Endothelial cell of umbilical vein (primary cell): Measurements from ENCODE around the gene AFF1. TPM values are rescaled to one million over a fixed set of nuclear protein-coding genes. Genes with fewer than 3 reads are reported as not detected.

Source experiments
- BruUV-seq: library from RNA; stranded (reverse); fragments of 400-500 nt; replicated peaks from 2 replicates; lab custom pipeline; 2021; lab: Mats Ljungman, UMichigan
- CTCF ChIA-PET: fragments of 300-600, 350-600 bp; sonication (Branson Sonifier 250); formaldehyde crosslinking; loops from one replicate; lab custom pipeline; 2021; ENCODE audit warnings: antibody characterized with exemption, inconsistent platforms; lab: Charles Lee
- POLR2A ChIA-PET: fragments of 300-600, 350-600 bp; sonication (Branson Sonifier 250); formaldehyde crosslinking; loops from one replicate; lab custom pipeline; 2021; ENCODE audit warnings: antibody characterized with exemption, inconsistent platforms; lab: Charles Lee
- DNase-seq: peaks from one replicate; pipeline ENCODE4 v3.0.0-alpha.2; 2011; ENCODE audit warnings: low read depth, low spot score
- FAIRE-seq: peaks from 2 replicates; lab custom pipeline; 2011; peaks lifted over from hg19 to GRCh38; lab: Jason Lieb, UNC
- H2AFZ ChIP-seq: 2 replicates; pipeline ENCODE4 v1.6.0; 2012; ENCODE audit warnings: low read depth, low read length, control low read depth, inconsistent platforms
- H3K27ac ChIP-seq: 2 replicates; pipeline ENCODE4 v1.5.1; 2011; ENCODE audit warnings: low read depth, mild to moderate bottlenecking, control low read depth, low read length, moderate library complexity; ENCODE audit not compliant: insufficient read depth
- H3K27me3 ChIP-seq, 2 experiments: 2 replicates each; pipeline versions ENCODE4 v1.6.0 to v1.6.1; 2011; ENCODE audit warnings: low read length in 2 of 2, mixed read lengths in 1 of 2; ENCODE audit not compliant: control insufficient read depth in 2 of 2, insufficient read depth in 2 of 2
- H3K36me3 ChIP-seq, 2 experiments: 2 replicates in 1 of 2; 3 replicates in 1 of 2; pipeline ENCODE4 v1.5.1; 2011; ENCODE audit warnings: low read length in 2 of 2, mild to moderate bottlenecking in 1 of 2, moderate library complexity in 1 of 2; ENCODE audit not compliant: control insufficient read depth in 2 of 2, insufficient read depth in 2 of 2; ENCODE audit errors: extremely low read depth in 1 of 2
- H3K4me1 ChIP-seq: 3 replicates; pipeline ENCODE4 v1.5.1; 2011; ENCODE audit warnings: mild to moderate bottlenecking, low read length; ENCODE audit not compliant: control insufficient read depth, insufficient read depth; ENCODE audit errors: extremely low read depth
- H3K4me2 ChIP-seq: 2 replicates; pipeline ENCODE4 v1.6.1; 2011; ENCODE audit warnings: low read length, control low read depth, mixed read lengths; ENCODE audit not compliant: insufficient read depth
- H3K4me3 ChIP-seq, 3 experiments: fragments of 200-600 bp in 1 of 3; sonication (generic), shearing (Covaris generic) in 1 of 3; replicated peaks in 1 of 3; 2 replicates each; pipeline ENCODE4 v1.5.1; 2011 to 2016; ENCODE audit warnings: control low read depth in 3 of 3, low read length in 3 of 3, mild to moderate bottlenecking in 2 of 3, inconsistent platforms in 1 of 3, low read depth in 1 of 3, moderate library complexity in 1 of 3; ENCODE audit not compliant: insufficient read depth in 1 of 3
- H3K79me2 ChIP-seq: 2 replicates; pipeline ENCODE4 v1.6.0; 2012; ENCODE audit warnings: low read length, inconsistent platforms; ENCODE audit not compliant: control insufficient read depth, insufficient read depth
- H3K9ac ChIP-seq: replicated peaks from 2 replicates; pipeline ENCODE3; 2011; ENCODE audit warnings: low read length, control low read depth; ENCODE audit not compliant: insufficient read depth; ENCODE audit errors: extremely low read depth
- H3K9me1 ChIP-seq: replicated peaks from 3 replicates; pipeline ENCODE4 v1.6.0; 2011; ENCODE audit warnings: mild to moderate bottlenecking, low read length; ENCODE audit not compliant: control insufficient read depth, insufficient read depth; ENCODE audit errors: extremely low read depth
- H3K9me3 ChIP-seq: replicated peaks from 2 replicates; pipeline ENCODE4 v1.5.1; 2012; ENCODE audit warnings: low read length, inconsistent platforms; ENCODE audit not compliant: control insufficient read depth, insufficient read depth
- H4K20me1 ChIP-seq: replicated peaks from 2 replicates; pipeline ENCODE3; 2011; ENCODE audit warnings: mild to moderate bottlenecking, low read length; ENCODE audit not compliant: control insufficient read depth, insufficient read depth; ENCODE audit errors: extremely low read depth
- EZH2 ChIP-seq: IDR thresholded peaks from 2 replicates; pipeline ENCODE4 v1.6.1; 2012; ENCODE audit warnings: borderline replicate concordance, low read depth, mild to moderate bottlenecking, moderate library complexity, low read length, inconsistent platforms; ENCODE audit not compliant: severe bottlenecking
- FOS ChIP-seq: IDR thresholded peaks from 2 replicates; pipeline ENCODE4 v1.6.1; 2011; ENCODE audit warnings: mild to moderate bottlenecking, low read length, moderate library complexity, borderline replicate concordance; ENCODE audit not compliant: insufficient read depth
- JUN ChIP-seq: IDR thresholded peaks from 2 replicates; pipeline ENCODE4 v1.6.1; 2011; ENCODE audit warnings: borderline replicate concordance, low read depth; ENCODE audit not compliant: insufficient read length, insufficient read depth
- MYC ChIP-seq: IDR thresholded peaks from one replicate; pipeline ENCODE4 v1.6.1; 2011; ENCODE audit warnings: mild to moderate bottlenecking, low read depth, low read length
- POLR2A ChIP-seq: IDR thresholded peaks from 2 replicates; pipeline ENCODE4 v1.6.1; 2012; ENCODE audit warnings: low read depth, mild to moderate bottlenecking, control low read depth, low read length
- POLR2AphosphoS5 ChIP-seq: IDR thresholded peaks from 2 replicates; pipeline ENCODE4 v1.6.1; 2012; ENCODE audit warnings: low read depth, mild to moderate bottlenecking, control low read depth, low read length, moderate library complexity; ENCODE audit not compliant: insufficient read depth
- dilution Hi-C: fragments of 300-500 bp; cut with MboI; formaldehyde crosslinking; loops from one replicate; pipeline ENCODE4 v1.15.0; 2019; ENCODE audit warnings: low sequenced_read_pairs; ENCODE audit not compliant: extremely low pct_ligation_motif_present
- intact Hi-C: fragments of 100-400 bp; cut with micrococcal nuclease; formaldehyde crosslinking; loops from one replicate; pipeline ENCODE4 v1.10.0; 2022
- polyA plus RNA-seq, 4 experiments: library from polyadenylated mRNA; depleted of rRNA in 3 of 4; stranded (reverse) in 3 of 4; unstranded in 1 of 4; fragments of >200 nt; gene quantifications; 2 replicates each; pipeline versions ENCODE4 v1.2.1 to v1.2.3, GENCODE V29; 2011 to 2012; ENCODE audit warnings: missing spikeins in 1 of 4
- total RNA-seq: library from RNA; stranded (reverse); gene quantifications from 2 replicates; pipeline ENCODE4 v1.2.3, GENCODE V29; 2021
- TF ChIP-seq, protein P1 (sequence below): IDR thresholded peaks from 2 replicates; pipeline ENCODE4 v1.6.1; 2011; ENCODE audit not compliant: insufficient read depth, insufficient read length

AFF1 gene
- total and polyA plus RNA-seq, 2 donors (not counting 3 experiments of a cell fraction or from before 2014, with no cell fraction given) = 26.2 to 106 TPM

DNA sequence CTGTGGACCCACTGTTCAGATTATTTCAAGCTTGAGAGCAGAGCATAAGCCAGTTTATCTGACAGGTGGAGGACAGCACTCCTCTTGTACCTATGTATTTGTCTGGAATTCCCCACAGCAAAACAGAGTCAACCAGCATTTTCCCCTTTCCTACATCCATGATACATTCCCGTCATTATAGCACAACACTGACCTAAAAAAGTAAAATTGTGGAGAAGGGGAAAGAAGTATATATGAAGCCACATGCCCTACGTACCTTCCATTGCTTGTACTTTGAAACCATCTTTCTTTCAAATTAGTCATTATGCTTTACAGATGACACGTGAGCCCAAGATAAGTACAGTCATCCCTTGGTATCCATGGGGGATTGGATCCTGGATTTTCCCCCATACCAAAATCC, 212.3 kb downstream of the AFF1 start:
- Histone ChIP-seq H2AFZ (no peak overlapping the region), H3K4me3 (no peak overlapping the region), H3K9ac (no peak overlapping the region), H3K9me1 (no peaks in the 10 kb centered on the region), H3K27me3 (no peaks in the 10 kb centered on the region), H3K4me2 (no peak overlapping the region), H3K27ac (no peak overlapping the region), H4K20me1 (no peaks in the 10 kb centered on the region), H3K36me3 (peaks cover 3 to 9% of the 10 kb centered on the region in 2 experiments), H3K9me3 (no peaks in the 10 kb centered on the region), H3K4me1 (no peaks in the 10 kb centered on the region), H3K79me2 (no peaks in the 10 kb centered on the region)
- TF ChIP-seq POLR2A (no peak), EZH2 (no peak), MYC (no peak), FOS (no peak), POLR2AphosphoS5 (no peak), JUN (no peak)
- TF ChIP-seq, protein P1, sequence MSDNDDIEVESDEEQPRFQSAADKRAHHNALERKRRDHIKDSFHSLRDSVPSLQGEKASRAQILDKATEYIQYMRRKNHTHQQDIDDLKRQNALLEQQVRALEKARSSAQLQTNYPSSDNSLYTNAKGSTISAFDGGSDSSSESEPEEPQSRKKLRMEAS = no peak
- no peak for FAIRE-seq
- ChIA-PET CTCF (interaction anchor here (0.6 to 1.0 kb wide), 2 partner anchors 15 to 225 kb away, joined by 3 read pairs; no protein-coding TSS in a partner anchor), POLR2A (no interaction called here)
- no TSS peak for BruUV-seq
- intact Hi-C loops = no loop called here
- dilution Hi-C loops = no loop called here
- no peak for DNase-seq
